ENCODE data around the gene RIPPLY1. TPM values are rescaled to one million over a fixed set of nuclear protein-coding genes. Genes with fewer than 3 reads are reported as not detected.

RIPPLY1 gene
- total RNA-seq, 1 donor from 2014 or later = not detected

- no peak overlapping the region for H3K4me3 ChIP-seq (ENCODE audit: low read depth, low read length)
- DNase-seq (ENCODE audit: low read depth) = no peak
- TF ChIP-seq CTCF (conservative IDR thresholded peaks at IDR 0.05; ENCODE audit: low read depth, low read length) = no peak
Measured at GRCh38 chrX:106946464-106946863, 43.3 kb upstream of the RIPPLY1 start.

- no peak for TF ChIP-seq CTCF (conservative IDR thresholded peaks at IDR 0.05; ENCODE audit: low read depth, low read length)
- H3K4me3 ChIP-seq (ENCODE audit: low read depth, low read length) = no peak overlapping the region
- DNase-seq (ENCODE audit: low read depth) = no peak
Measured at GRCh38 chrX:106940068-106940467, 36.9 kb upstream of the RIPPLY1 start.

- no peak overlapping the region for H3K4me3 ChIP-seq (ENCODE audit: low read depth, low read length)
- TF ChIP-seq CTCF (conservative IDR thresholded peaks at IDR 0.05; ENCODE audit: low read depth, low read length) = no peak
- DNase-seq (ENCODE audit: low read depth) = no peak
Measured at GRCh38 chrX:106939566-106939965, 36.4 kb upstream of the RIPPLY1 start.

DNA sequence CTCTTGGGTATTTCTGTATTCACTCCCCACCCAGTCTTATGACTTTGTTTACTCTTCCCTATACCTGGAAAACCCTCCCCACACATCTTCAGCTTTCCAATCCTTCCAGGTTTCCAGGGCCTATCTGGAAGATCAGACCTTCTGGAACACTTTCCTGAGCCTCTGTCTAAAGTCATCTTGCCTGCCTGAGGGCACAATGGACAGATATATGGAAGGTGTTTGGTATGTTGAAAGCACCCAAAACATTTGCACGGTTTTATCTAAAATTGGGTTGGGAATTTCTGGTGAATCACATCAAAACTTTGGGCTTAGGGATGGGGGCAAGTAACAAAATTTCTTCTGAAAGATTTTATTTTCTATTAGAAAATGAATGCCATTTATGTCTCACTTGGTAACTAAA lies 33.1 kb upstream of the RIPPLY1 start:
- no peak for DNase-seq (ENCODE audit: low read depth)
- TF ChIP-seq CTCF (conservative IDR thresholded peaks at IDR 0.05; ENCODE audit: low read depth, low read length) = no peak
- H3K4me3 ChIP-seq (ENCODE audit: low read depth, low read length) = no peak overlapping the region

GRCh38 chrX:106935175-106935574 lies 32.0 kb upstream of the RIPPLY1 start:
- TF ChIP-seq CTCF (conservative IDR thresholded peaks at IDR 0.05; ENCODE audit: low read depth, low read length) = no peak
- DNase-seq (ENCODE audit: low read depth) = peak; percentile 93
- H3K4me3 ChIP-seq (ENCODE audit: low read depth, low read length) = no peak overlapping the region

DNA sequence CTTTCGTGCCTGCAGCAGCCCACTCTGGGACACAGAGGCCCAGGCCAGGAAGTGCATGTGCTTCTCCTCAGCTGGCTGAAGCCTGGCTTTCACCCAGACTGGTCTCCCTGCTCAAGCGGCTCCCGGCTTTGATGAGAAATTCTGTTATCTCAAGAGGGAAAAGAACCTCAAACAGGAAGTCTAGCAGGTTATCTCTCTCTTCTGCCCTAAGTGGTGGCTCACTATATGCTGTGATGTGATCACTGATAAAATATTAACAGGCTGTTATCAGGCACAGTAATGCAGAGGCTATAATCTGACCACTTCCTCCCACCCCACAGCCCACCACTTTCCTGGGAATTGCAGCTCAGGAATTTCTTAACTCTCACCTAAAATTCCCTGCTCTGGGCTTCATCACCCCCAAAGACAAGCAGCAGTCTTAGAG lies 30.4 kb upstream of the RIPPLY1 start:
- TF ChIP-seq CTCF (conservative IDR thresholded peaks at IDR 0.05; ENCODE audit: low read depth, low read length) = no peak
- no peak for DNase-seq (ENCODE audit: low read depth)
- no peak overlapping the region for H3K4me3 ChIP-seq (ENCODE audit: low read depth, low read length)

- H3K4me3 ChIP-seq (ENCODE audit: low read depth, low read length) = no peak overlapping the region
- DNase-seq (ENCODE audit: low read depth) = no peak
- no peak for TF ChIP-seq CTCF (conservative IDR thresholded peaks at IDR 0.05; ENCODE audit: low read depth, low read length)
Measured at GRCh38 chrX:106932960-106933537, 29.9 kb upstream of the RIPPLY1 start.
